IPS-NIHi7 (cell line): ENCODE data around the gene KIZ.

Experiments
- DNase-seq: peaks from one replicate; pipeline ENCODE4 v3.0.0; 2012; ENCODE audit warnings: mixed read lengths; ENCODE audit errors: extremely low spot score

The KIZ gene

DNA sequence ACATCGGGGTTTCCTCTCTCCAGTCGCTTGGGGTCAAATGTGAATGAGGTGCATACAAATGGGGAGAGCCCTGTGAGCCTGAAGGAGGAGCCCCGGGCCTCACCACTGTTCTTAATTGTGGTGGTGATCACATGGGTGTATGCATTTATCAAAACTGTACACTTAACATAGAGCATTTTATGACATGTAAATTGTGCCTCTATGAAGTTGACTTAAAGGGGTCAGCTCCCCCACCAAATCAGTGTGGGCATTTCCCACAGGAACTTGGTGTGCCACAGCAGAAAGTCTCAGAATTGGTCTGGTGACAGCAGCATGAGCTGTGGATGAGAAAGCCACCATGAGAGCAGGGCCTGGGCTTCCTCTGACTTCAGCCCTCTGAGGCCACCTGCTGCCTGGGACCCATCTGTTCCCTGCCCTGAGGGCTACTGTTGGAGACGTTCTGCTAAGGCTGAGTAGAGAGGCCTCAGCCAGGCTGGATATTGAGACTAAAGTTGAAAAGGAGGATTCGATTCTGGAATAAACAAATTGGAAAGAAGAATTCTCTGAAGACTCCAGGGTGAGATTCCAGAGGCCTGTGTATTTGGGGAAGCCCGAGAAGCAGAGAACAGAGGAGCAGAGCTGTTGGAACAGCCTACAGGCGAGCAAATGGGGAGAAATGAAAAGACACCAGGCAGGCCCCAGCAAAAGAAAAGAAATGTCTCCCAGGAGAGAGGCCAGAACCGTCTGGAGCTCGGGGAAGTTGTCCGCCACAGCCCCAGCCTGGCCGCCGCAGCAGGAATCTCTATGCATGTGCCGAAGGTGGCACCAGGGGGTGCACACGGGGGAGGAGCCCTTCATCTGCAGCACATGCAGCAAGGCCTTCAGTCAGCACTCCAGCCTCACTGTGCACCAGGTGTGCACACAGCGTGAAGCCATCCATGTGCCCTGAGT is 139.6 kb downstream of the KIZ start:
- DNase-seq, result no peak

- no peak for DNase-seq
Observed at GRCh38 chr20:21266191-21266536, 140.3 kb downstream of the KIZ start.

DNA sequence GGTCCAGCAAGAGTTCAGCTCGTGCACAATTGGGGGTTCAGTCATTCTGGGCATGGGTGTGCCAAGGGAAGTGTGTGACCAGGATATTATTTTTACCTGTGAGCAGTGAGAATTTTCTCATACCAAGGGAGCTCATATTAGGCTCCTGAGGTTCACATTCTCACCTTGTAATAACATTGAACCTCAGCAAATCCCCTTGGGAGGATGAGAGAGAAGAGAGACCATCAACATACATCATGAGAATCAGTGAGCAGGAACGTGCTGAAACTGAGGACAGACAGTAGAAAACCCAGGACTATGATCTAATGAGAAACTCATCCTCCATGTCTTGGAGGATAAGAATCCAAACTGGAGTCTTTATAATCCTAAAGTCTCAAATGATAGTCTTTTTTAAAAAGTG is 143.9 kb downstream of the KIZ start:
- DNase-seq, result no peak

DNA sequence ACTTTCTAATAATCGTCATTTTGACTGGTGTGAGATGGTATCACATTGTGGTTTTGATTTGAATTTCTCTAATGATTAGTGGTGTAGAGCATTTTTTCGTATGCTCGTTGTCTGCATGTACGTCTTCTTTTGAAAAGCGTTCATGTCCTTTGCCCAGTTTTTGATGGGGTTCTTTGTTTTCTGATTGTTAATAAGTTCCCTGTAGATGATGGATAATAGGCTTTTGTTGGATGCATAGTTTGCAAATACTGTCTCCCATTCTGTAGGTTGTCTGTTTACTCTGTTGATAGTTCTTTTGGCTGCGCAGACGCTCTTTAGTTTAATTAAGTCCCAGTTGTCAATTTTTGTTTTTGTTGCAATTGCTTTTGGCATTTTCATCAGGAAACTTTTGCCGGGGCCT is 144.9 kb downstream of the KIZ start:
- no peak for DNase-seq

DNA sequence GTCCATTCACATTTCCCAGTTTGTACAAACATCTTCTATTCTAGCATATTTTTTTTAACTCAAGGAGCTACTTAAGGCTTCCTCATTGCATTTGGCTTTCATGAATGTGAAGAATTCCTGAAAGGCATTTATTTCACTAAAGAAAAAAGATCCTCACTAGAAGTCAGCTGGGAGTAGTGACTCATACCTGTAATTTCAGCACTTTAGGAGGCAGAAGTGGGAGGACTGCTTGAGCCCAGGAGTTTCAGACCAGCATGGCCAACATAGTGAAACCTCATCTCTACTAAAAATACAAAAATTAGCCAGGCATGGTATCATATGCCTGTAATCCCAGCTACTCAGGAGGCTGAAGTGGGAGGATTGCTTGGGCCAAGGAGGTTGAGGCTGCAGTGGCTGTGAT is 146.4 kb downstream of the KIZ start:
- DNase-seq, result no peak

GRCh38 chr20:21272679-21273078 is 146.8 kb downstream of the KIZ start:
- no peak for DNase-seq

GRCh38 chr20:21273755-21274386 is 148.0 kb downstream of the KIZ start:
- no peak for DNase-seq

DNA sequence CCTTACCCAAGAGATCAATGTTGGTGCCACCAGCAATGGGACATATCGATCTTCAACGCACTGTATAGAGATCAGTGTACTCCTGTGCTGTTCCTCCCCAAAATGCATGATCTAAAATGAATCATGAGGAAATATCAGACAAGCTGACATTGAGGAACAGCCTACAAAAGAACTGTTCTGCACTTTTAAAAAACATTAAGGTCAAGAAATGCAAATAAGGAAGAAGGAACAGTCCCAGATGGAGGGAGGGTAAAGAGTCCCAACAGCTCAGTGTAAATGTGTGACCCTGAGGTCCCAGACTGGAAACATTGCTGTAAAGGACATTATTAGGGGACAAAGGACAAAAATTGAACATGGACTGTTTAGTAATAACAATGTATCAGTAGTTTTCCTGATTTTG is 152.9 kb downstream of the KIZ start:
- DNase-seq, result no peak

DNA sequence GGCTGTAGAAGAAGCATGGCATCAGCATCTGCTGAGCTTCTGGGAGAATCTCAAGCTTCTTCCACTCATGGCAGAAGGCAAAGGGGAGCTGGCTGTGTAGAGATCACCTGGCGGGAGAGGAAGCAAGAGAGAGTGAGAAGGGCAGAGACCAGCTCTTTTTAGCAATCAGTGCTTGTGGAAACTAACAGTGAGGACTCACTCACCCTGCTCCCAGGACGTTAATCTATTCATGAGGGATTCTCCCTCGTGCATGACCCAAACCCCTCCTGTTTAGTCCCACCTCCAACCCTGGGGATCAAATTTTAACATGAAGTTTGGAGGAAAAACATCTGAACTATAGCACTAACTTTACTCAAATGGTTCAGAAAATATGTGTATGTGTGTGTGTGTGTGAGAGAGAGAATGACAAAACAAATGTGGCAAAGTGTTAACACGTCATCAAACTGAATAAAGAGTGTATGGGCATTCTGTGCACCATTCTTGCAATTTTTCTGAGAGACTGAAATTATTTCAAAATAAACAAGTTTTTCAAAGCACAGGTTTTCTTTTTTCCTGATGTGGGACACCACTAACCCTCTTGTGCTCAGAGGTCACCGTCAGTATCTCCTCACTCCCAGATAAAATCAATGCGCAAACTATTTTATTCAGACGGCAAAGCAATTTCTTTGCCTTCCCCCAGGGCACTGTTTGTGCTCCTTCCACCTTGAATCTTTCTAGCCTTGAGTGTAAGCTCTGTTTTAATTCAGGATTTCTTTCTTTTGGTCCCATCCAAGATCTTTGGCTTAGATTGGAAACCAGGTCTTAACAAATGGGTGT is 154.0 kb downstream of the KIZ start:
- no peak for DNase-seq

GRCh38 chr20:21280522-21281016 is 154.7 kb downstream of the KIZ start:
- DNase-seq, result no peak

DNA sequence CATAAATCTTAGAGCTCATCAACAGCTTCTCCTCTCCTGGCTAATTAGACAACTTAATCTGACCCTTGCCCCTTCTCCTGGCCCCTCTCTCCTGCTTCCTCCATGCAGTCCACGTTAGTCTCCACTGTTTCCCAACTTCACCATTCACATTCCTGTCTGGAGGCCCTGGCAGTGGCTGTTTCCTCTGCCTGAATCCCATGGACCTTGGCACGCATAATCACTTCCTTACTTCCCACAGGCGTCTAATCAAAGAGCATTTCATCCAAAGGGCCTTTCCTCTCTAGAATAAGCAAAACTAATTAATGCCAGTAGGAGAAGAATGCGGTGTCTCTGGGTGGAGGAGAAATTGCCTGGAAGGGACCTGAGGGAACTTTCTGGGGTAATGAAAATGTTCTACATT is 160.9 kb downstream of the KIZ start:
- DNase-seq, result no peak

- no peak for DNase-seq
Observed at GRCh38 chr20:21288587-21289370, 162.9 kb downstream of the KIZ start.

- no peak for DNase-seq
Observed at GRCh38 chr20:21289651-21290050, 163.8 kb downstream of the KIZ start.

DNA sequence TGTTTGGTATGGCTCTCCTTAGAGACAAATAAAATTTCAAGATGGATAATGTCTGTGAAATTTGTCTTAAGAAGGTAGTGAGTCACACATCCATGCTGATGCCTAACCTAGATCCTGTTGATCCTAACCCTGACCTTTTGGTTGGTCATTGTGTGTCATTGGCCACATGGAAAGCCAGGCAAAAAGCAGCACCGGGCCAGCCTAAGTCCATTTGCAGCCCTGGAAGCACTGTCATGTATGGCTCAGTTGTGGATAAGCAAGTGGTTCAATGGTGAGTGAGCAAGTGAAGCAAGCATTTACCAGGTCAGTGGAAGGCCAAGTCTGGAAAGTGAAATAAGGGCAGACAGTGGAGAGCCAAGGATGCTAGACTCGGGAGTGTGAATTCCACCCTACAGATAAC is 165.1 kb downstream of the KIZ start:
- DNase-seq, result no peak

DNA sequence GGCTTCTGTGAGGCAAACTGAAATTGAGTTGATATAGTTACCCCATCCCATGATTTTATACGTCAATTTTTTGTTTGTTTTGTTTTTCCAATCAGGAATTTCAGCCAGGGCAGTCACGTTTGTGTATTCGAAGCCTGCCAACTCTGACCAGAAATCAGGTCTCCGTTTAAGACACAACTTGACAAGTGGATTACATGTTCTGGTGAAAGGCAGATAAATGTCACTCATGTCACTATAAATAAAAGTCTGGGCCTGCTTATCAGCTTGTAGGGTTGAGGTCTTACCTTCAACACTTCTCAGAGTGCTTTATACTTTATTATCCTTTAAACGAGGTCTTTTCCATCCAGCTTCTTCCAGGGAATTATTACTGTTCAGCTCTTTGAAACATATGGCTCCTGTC is 168.9 kb downstream of the KIZ start:
- no peak for DNase-seq
